ENCODE measurements around the gene MLYCD. TPM values are rescaled to one million over a fixed set of nuclear protein-coding genes. Genes with fewer than 3 reads are reported as not detected.

The MLYCD gene
- total RNA-seq, 1 experiment from 2014 or later, result 3.9 TPM

DNA sequence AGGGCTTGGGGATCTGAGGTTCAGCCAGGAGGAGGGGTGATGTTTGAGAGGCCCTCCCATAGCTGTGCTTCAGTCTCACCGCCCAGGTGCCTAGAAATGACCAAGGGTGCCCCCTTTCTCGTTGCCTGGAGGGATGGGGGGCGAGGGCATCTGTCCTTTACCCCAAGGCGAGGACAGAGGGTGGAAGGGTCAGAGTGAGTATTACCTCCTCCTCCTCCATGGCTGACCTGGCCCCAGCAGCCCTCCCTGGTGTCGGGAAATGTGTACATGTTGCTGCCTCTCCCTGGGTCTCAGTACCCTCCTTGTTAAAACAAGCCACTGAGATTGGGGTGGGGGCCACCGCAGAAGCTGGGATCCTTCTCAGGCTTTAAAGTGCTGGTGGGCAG is 71.5 kb downstream of the MLYCD start:
- in situ Hi-C loops (cut with HindIII; ENCODE audit: low pct_unique_long_range_greater_than_20kb, low sequenced_read_pairs), result no loop called here

DNA sequence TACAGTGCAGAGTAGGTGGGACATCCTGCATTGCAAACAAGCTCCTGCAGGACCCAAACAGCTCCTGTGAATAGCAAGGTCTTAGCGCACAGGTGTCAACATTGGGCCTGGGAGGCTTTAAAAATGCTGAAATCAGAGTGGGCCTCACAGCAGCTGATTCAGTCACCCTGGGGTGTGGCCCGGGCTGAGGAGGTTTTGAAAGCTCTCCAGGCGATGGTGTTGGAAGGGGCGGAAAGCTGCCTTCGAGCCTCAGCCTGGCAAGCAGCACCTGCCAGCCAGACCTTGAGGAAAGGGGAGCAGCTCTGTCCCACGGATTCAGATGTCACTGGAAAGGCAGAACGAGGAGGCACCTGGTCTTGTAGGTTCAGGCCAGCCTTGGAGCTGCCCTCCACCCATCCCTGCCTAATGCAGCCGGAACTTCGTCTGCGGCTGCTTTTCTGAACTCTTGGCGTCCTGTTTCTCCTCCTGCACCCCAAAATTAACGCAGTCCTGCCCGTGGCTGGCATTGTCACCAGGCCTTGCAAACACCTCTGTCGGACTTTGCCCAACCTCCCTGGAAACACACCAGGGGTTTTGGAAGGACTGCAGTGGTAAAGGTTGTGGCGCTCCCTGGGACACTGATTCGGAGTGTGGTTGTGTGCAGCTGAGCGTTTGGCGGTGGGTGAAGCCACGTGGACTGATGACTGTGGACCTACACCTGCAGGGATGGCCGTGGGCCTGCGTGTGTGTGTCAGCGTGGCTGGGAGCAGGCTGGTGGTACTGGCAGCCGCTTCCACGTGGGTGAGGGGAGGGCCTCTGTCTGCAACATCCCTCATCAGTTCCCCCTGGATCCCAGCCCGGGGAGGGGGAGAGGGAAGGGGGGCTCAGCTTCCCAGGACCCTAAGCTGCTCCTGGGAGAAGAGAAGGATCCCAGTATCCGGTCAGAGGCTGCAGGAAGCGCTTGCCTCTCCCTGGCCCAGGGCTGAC is 72.5 kb downstream of the MLYCD start:
- DNase-seq (ENCODE audit: low read depth, low spot score), result no peak
- in situ Hi-C loops (cut with HindIII; ENCODE audit: low pct_unique_long_range_greater_than_20kb, low sequenced_read_pairs), result no loop called here

More for the DNA sequence above, 71.5 kb downstream of the MLYCD start:
- DNase-seq (ENCODE audit: low read depth, low spot score), result no peak

GRCh38 chr16:83972256-83973008 is 73.5 kb downstream of the MLYCD start:
- DNase-seq (ENCODE audit: low read depth, low spot score), result no peak
- in situ Hi-C loops (cut with HindIII; ENCODE audit: low pct_unique_long_range_greater_than_20kb, low sequenced_read_pairs), result no loop called here

DNA sequence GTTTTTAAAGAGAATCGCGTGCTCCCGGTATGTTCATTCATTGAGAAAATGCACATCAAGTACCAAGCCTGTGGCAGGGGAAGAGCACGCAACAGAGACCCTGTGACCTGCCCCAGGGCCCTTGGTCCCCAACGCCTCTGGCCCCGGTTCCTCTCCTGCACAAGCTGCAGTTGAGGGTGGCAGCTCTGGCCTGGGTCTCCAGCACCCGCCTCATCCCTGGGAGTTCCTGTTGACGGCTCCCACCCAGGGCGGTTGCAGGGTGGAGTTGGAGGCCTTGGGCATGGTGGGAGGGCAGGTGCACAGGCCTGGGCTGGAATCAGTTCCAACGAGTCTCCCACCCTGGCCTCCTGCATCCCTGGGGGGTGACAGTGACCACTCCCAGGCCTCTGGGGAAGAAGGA is 74.2 kb downstream of the MLYCD start:
- in situ Hi-C loops (cut with HindIII; ENCODE audit: low pct_unique_long_range_greater_than_20kb, low sequenced_read_pairs), result no loop called here
- no peak for DNase-seq (ENCODE audit: low read depth, low spot score)

GRCh38 chr16:83973581-83974385 is 74.9 kb downstream of the MLYCD start:
- no peak for DNase-seq (ENCODE audit: low read depth, low spot score)
- in situ Hi-C loops (cut with HindIII; ENCODE audit: low pct_unique_long_range_greater_than_20kb, low sequenced_read_pairs), result no loop called here

DNA sequence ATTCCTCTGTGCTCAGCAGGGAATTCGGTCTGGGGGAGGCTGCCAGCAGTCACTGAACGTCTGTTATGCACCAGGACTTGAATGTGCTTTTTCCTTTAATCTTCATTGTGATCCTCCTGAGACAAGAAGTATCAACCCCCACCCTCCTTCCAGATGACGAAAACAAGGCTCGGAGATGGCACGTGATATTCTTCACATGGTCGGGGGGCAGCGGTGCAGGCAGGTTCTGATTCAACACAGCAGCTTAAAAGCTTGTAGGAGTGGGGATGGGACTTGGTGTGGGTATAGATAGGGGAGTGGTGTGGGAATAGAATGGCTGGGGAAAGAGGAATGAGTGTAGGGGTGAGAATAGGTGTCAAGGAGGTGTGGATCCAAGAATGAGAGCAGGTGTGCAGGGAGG is 75.6 kb downstream of the MLYCD start:
- in situ Hi-C loops (cut with HindIII; ENCODE audit: low pct_unique_long_range_greater_than_20kb, low sequenced_read_pairs), result no loop called here
- no peak for DNase-seq (ENCODE audit: low read depth, low spot score)

DNA sequence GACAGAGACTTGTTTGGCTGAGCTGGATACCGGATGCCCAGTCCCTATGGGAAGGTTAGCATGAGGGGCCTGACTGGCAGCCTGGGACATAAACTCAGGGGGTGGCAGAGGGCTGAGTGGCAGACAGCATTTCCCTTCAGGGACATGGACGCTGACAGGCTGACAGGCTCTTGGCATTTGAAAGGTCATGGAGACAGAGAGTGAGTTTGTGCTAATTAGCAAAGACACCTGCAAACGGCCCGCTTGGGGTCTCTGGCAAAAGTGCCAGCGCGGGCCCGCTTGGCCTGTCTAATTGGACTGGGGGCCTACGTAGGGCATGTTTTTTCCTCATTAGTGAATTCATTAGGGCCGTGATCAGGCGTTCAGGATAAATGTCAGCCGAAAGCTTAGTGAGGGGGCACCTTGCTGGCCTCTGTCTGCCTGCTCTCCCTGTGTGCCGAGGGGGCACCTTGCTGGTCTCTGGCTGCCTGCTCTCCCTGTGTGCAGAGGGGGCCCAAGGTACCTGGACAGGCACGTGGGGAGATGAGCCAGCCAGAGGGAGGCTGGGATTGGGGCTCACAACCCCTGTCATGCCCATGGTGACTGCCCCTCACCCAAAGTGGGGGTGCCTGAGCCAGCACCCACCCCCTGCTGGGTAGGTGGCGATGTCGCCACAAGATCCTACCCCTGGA is 76.8 kb downstream of the MLYCD start:
- no peak for DNase-seq (ENCODE audit: low read depth, low spot score)
- in situ Hi-C loops (cut with HindIII; ENCODE audit: low pct_unique_long_range_greater_than_20kb, low sequenced_read_pairs), result no loop called here

Other genes starting within 250 kb of the MLYCD start
- gene HSBP1, start 91.1 kb upstream of the MLYCD start, total RNA-seq (2014; rRNA removed; shearing (Covaris generic)), result 223 and 240 TPM in 2 replicates
- gene OSGIN1, start 54.1 kb downstream of the MLYCD start, total RNA-seq (2014; rRNA removed; shearing (Covaris generic)), result 88.5 and 90.9 TPM in 2 replicates
- 0.43 TPM in 1 of 2 replicates, not detected in the other for gene NECAB2, start 69.1 kb downstream of the MLYCD start, total RNA-seq (2014; rRNA removed; shearing (Covaris generic))
- gene SLC38A8, start 143.7 kb downstream of the MLYCD start, total RNA-seq (2014; rRNA removed; shearing (Covaris generic)), result 9.0 and 11.7 TPM in 2 replicates
- 48.7 and 52.3 TPM in 2 replicates for gene MBTPS1, start 217.8 kb downstream of the MLYCD start, total RNA-seq (2014; rRNA removed; shearing (Covaris generic))
- gene HSDL1, start 246.1 kb downstream of the MLYCD start, total RNA-seq (2014; rRNA removed; shearing (Covaris generic)), result 41.1 and 42.0 TPM in 2 replicates
- gene DNAAF1, start 246.2 kb downstream of the MLYCD start, total RNA-seq (2014; rRNA removed; shearing (Covaris generic)), result 0.16 and 0.63 TPM in 2 replicates

All from SK-MEL-5 (cell line).